KG1 (cell line): ENCODE data around the gene CNGB1.

Experiments used
- DNase-seq: peaks from one replicate; lab custom pipeline; 2025; lab: John Stamatoyannopoulos, UW

CNGB1 gene

GRCh38 chr16:57972306-57972705 lies 1.4 kb upstream of the CNGB1 start:
- no peak for DNase-seq

DNA sequence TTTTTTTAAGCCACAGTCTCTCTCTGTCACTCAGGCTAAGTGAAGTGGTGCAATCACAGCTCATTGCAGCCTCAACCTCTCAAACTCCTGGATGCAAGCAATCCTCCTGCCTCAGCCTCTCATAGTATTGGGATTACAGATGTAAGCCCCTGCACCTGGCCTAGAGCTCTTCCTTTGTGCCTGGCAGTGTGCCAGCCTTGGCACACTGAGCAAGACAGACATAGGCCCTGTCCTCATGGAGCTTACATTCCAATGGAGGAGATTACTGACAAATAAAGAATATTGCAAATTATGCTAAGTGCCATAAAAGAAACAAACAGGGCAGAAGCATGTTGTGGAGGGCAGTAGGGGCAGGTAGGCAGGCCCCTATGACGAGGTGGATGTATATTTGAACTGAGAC lies 920 bp upstream of the CNGB1 start:
- DNase-seq: no peak

DNA sequence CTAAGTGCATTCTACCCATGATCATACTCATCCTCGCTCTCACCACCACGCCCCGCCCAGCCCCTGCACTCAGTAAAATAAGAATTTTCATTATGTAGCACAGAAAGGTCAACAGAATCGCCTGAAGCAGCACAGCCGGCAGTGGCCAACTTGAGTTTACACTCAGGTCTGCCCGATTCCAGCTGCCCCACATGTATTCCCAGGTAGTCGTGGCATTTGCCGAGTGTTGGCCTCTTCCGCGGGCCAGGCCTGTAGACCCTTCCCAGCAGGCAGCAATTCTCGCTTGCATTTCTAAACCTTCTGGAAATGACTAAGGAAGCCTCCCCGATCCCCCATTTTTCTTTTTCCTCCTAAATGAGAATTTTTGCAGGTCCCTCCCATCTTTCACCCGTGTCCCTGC lies 609 bp downstream of the CNGB1 start:
- no peak for DNase-seq

DNA sequence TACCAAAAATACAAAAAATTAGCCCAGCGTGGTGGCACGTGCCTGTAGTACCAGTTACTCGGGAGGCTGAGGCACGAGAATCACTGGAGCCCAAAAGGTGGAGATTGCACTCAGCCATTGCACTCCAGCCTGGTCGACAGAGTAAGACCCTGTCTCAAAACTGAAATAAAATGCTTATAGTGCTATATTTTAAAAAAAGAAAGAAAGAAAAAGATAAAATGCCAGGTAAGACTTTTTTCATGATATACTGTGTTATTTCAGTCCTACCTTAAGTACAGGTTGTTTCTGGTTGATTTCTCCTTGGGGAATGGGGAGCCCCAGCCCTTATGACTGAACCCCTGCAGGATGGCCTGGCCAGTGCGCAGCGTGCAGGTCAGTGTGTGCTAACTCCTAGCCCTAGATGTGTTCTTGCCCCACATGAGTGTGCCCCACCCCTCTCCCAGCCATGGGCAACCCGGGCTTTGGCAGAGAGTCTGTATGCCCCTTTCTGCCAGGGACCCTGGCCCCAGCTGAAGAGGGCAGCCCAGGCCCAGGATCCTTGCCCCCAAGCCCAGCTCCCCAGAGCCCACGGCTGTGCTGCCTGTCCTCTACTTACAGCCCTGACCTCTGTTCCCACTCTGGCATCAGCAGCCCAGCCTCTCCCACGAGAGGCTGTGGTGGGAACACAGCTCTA lies 1.3 kb downstream of the CNGB1 start:
- no peak for DNase-seq

GRCh38 chr16:57967916-57968315 lies 3.0 kb downstream of the CNGB1 start:
- no peak for DNase-seq

DNA sequence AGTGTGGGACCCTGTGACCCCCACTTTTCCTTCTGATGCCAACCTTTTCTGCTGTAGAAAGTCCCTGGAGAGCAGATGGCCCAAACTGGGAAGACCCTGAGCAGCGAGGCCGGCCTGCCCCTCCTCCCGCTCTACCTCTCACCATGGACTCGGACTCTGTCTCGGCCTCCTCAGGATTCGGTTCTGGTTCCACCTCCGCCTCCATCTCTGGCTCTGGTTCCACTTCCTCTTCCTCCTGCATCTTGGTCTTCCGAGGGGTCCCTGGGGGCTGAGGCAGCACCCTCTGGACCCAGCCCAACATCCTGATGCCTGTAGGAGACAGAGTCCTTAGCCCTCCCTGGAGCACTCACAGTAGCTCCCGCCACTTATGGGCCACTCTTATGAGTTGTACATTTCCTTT lies 3.9 kb downstream of the CNGB1 start:
- DNase-seq: no peak

DNA sequence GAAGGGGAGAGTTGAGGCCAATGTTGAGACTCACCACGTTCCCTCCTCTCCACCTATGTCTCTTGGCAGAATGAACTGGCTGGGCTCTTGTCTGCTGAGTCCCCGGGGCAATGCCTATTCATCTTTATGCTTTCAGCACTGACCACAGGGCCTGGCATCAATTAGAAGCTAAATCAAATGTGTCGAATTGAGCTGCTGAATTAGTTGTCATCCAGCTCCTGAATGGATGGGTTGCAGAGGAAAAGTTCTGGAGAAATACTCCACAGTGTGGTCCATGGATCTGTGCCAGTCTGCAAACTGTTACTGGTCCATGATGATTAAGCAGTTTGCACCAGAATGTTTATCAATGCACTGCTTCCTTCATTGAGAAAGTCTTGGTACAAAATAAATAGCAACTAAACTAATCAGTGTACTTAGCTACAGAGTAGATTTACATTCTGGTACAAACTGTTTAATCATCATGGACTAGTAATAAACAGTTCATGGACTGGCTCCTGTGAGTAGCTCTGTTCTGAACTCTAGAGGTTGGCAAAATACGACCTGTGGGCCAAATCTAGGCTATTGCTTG lies 4.6 kb downstream of the CNGB1 start:
- no peak for DNase-seq

- no peak for DNase-seq
These were observed 6.7 kb downstream of the CNGB1 start for GRCh38 chr16:57964157-57964700.

DNA sequence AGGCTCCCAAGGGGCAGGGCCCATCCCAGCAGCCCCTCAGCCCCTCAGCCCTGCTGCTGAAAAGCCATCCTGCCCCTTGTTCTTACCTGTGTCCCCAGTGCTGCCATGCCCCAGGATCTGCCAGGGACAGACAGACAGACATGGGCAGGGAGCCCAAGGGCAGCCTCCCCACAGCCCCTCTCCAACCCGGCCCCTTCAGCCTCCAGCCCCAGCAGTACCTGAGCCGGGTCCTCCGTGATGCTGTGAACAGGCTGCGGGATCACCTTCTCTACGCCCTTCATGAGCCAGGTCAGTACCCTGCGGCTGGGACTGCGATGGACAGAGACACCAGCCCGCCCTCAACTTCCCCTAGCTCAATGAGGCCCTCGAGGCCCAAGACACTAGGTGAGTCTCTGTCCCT lies 8.2 kb downstream of the CNGB1 start:
- DNase-seq: no peak

DNA sequence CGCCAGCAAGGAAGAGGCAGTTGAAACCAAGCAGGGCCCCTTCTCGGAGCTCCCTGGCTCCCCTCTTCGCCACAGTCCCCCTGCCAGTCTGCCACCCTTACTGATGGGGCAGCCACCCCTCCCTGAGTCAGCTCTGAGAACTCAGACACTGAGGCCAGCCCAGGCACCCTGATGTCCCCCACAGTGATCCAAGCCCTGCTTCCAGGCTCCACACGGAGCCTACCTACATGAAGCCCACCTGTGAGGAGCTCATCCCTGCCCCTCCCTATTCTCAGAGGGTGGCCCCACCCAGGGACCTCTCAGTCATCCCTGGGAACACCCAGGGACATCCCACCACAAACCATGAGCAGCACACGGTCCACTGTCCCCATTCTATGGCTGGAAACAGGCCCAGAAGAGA lies 8.9 kb downstream of the CNGB1 start:
- no peak for DNase-seq

DNA sequence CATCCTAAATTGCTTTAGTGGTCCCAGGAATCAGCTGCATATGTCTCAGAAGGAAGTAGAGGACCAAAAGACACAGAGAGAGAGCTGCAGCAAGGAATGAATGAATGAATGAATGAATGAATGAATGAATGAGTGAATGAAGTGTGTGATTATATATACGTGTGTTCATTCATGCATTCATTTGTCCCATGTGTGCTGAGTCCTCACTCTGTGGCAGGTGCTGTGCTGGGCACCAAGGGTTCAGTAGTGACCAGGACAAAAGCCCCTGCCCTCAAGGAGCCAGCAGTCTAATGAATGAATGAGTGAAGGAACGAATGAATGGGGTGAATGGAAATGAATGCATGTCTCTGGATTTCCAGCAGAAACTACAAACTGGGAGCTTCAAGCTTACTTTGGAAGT lies 9.4 kb downstream of the CNGB1 start:
- DNase-seq: no peak

GRCh38 chr16:57960826-57961472 lies 10.0 kb downstream of the CNGB1 start:
- DNase-seq: no peak

DNA sequence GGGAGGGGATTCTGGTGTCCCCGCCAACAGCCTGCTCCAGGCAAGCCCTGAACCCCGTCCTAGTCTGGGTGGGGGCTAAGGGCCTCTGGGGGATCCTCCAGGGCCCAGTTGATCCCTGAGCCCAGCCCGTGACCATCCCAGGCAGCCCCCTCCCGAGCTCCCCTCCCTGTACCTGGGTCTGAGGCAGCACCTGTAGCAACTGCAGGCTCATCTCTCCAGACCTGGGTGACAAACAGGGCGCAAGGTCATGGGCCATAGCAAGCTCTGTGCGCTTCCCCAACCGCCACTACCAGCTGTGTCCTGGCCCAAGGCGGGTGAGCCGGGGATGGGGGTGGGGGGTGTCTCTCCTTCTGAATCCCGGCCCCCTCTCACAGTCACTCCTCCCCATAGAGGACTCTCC lies 10.6 kb downstream of the CNGB1 start:
- no peak for DNase-seq

DNA sequence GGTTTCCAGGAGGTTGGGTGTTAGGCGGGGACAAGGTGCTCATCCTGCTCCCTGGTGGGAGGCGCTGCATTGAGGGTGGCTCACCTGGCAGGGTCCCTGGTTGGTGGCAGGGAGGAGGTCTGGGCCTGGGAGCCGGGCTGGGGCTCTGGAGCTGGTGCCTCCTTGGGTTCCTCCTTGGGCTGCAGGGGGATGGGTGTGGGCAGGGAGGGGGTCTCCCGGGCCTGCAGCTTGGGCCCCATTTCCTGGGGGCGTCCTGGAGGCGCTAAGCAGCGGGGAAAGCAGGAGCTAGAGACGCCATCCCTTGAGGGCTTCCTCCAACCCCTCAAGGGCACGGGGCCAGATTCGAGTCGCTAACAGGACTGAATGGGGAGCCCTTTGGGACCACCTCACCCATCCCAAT lies 11.1 kb downstream of the CNGB1 start:
- no peak for DNase-seq

GRCh38 chr16:57959121-57959520 lies 11.8 kb downstream of the CNGB1 start:
- no peak for DNase-seq

GRCh38 chr16:57958544-57958943 lies 12.4 kb downstream of the CNGB1 start:
- no peak for DNase-seq

DNA sequence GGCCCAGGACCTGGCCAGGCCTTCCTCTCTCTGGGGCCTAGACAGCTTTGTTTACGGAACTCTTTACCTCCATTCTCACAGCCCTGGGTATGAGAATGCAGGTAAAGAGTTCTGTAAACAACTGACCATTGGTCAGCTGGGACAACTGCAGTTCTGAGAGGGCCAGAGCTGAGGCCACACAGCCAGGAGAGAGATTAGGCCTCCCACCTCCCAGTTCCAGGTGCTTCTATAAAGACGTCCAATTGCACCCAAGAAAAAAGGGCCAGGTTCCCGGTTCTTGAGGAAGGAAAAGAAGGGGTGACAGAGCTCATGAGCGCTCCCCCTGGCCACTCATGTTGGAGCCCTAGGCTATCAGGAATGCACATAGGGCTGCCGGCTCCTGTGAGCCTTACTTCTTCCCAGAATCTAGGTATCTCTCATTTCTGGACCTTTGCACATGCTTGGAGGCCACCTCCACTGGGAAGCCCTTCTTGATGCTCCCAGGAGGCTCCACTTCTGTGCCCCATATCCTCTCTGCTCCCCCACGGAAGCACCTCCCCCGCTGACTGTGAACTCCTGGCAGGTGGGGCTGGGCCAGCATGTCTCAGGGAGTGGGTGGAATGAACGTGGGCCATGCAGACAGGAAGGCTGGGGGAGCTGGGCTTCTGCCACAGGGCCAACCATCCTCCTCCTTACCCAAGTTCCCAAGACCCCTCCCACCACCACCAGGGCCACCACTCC lies 13.1 kb downstream of the CNGB1 start:
- no peak for DNase-seq

- DNase-seq: no peak
These were observed 13.8 kb downstream of the CNGB1 start for GRCh38 chr16:57956924-57957672.

DNA sequence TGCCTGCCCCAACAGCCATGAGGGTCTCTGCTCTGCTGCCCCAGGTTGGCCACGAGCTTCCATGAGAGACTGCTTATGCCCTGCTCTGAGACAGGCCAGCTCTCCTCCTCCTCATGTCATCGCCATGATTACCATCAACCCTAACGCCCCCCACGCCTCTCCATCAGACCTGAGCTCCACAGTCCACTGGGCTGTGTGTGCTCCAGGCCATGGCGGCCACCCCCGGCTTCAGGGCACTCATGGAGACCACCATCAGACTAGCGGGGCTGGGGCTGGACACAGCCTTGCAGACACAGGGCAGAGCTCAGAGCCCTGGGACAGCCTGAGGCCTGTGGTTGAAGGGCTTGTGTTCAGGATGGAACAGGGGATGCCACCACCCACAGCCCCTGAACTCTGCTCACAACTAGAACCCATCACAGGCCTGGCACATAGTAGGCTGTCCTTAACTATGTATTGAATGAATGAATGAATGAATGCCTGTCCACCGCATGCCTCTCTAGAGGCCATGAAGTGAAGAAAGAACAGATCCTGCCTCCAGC lies 14.6 kb downstream of the CNGB1 start:
- no peak for DNase-seq

DNA sequence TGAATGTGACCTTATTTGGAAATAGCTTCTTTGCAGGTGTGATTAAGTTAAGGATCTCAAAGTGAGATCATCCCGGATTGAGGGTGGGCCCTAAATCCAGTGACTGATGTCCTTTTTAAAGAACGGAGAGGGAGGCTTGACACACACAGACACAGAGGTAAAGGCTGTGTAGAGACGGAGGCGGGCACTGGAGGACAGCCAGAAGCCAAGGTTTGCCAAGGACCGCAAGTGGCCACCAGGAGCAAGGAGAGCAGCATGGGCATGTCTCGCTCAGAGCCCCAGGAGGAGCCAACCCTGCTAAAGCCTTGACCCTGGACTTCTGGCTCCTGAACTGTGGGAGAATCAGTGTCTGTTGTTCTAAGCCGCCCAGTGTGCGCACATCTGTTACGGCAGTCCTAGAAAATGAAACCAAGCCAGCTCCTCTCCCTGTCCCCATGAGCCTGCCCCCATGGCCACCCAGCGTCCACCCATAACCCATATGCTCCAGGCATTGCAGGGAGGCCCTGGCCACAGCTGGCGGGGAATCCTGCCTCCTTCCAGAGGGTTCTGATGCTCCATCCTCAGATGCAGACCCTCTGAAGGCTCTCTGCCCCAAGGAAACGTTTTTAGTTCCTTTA lies 15.2 kb downstream of the CNGB1 start:
- no peak for DNase-seq

GRCh38 chr16:57953857-57954256 lies 17.1 kb downstream of the CNGB1 start:
- no peak for DNase-seq
